HepG2 (cell line): ENCODE data around the gene COL18A1. TPM values are rescaled to one million over a fixed set of nuclear protein-coding genes. Genes with fewer than 3 reads are reported as not detected.

ENCODE experiments used
- AHR ChIP-seq: IDR thresholded peaks from 2 replicates; pipeline ENCODE4 v1.6.1; 2018; ENCODE audit warnings: missing genetic modification reagents, missing compliant biosample characterization
- CAMTA2 ChIP-seq: sonication (generic); formaldehyde crosslinking; IDR thresholded peaks from 2 replicates; pipeline ENCODE4 v1.4.0; 2020; ENCODE audit warnings: mild to moderate bottlenecking, missing genetic modification reagents, borderline replicate concordance
- CREM ChIP-seq, 2 experiments: sonication (generic) in 1 of 2; formaldehyde crosslinking in 1 of 2; IDR thresholded peaks; 2 replicates each; pipeline versions ENCODE4 v1.4.0 to v1.6.1; 2016 to 2020; ENCODE audit warnings: antibody characterized with exemption in 1 of 2, mild to moderate bottlenecking in 1 of 2, missing genetic modification reagents in 1 of 2
- CSRNP1 ChIP-seq: sonication (generic); formaldehyde crosslinking; IDR thresholded peaks from 2 replicates; pipeline ENCODE4 v1.8.1; 2023; ENCODE audit warnings: mild to moderate bottlenecking, missing genetic modification reagents
- FOXK2 ChIP-seq: fragments of 450-650 bp; IDR thresholded peaks from 2 replicates; pipeline ENCODE4 v1.6.1; 2016
- MIXL1 ChIP-seq: IDR thresholded peaks from 2 replicates; pipeline ENCODE4 v1.6.1; 2016
- PCBP2 ChIP-seq: fragments of 200-400 bp; formaldehyde crosslinking; optimal IDR thresholded peaks from 2 replicates; pipeline ENCODE3; 2018; ENCODE audit warnings: low read length, low read depth; ENCODE audit not compliant: poor library complexity, severe bottlenecking
- PHF21A ChIP-seq: sonication (generic); formaldehyde crosslinking; IDR thresholded peaks from 2 replicates; pipeline ENCODE4 v1.5.0; 2020; ENCODE audit warnings: mild to moderate bottlenecking, missing genetic modification reagents
- REST ChIP-seq, 2 experiments: IDR thresholded peaks; 2 replicates each; pipeline ENCODE4 v1.6.1; 2011 to 2012; ENCODE audit warnings: low read length in 2 of 2, borderline replicate concordance in 1 of 2, low read depth in 1 of 2, mild to moderate bottlenecking in 1 of 2, moderate library complexity in 1 of 2
- SIX1 ChIP-seq: sonication (generic); formaldehyde crosslinking; IDR thresholded peaks from 2 replicates; pipeline ENCODE4 v1.4.0; 2020; ENCODE audit warnings: missing genetic modification reagents, borderline replicate concordance
- SKI ChIP-seq: fragments of 450-650 bp; IDR thresholded peaks from one replicate; pipeline ENCODE4 v1.6.1; 2018; ENCODE audit warnings: mild to moderate bottlenecking; ENCODE audit not compliant: partially characterized antibody
- SMAD3 ChIP-seq: sonication (generic); formaldehyde crosslinking; IDR thresholded peaks from 2 replicates; pipeline ENCODE4 v1.4.0; 2020; ENCODE audit warnings: missing genetic modification reagents
- SP140L ChIP-seq: sonication (generic); formaldehyde crosslinking; IDR thresholded peaks from 2 replicates; pipeline ENCODE4 v1.4.0; 2020; ENCODE audit warnings: missing genetic modification reagents, borderline replicate concordance
- TERF1 ChIP-seq: sonication (generic); formaldehyde crosslinking; IDR thresholded peaks from 2 replicates; pipeline ENCODE4 v1.8.0; 2022; ENCODE audit warnings: mild to moderate bottlenecking, missing genetic modification reagents, moderate library complexity
- TGIF2 ChIP-seq: IDR thresholded peaks from 2 replicates; pipeline ENCODE4 v1.6.1; 2016; ENCODE audit warnings: control low read depth, missing compliant biosample characterization
- THAP7 ChIP-seq: sonication (generic); formaldehyde crosslinking; IDR thresholded peaks from 2 replicates; pipeline ENCODE4 v1.8.1; 2023; ENCODE audit warnings: mild to moderate bottlenecking, missing genetic modification reagents
- TRAFD1 ChIP-seq: sonication (generic); formaldehyde crosslinking; IDR thresholded peaks from 2 replicates; pipeline ENCODE4 v1.5.1; 2020; ENCODE audit warnings: missing genetic modification reagents, mild to moderate bottlenecking, borderline replicate concordance
- ZFP36L2 ChIP-seq: sonication (generic); formaldehyde crosslinking; IDR thresholded peaks from 2 replicates; pipeline ENCODE4 v1.4.0; 2020; ENCODE audit warnings: missing genetic modification reagents
- ZNF598 ChIP-seq: sonication (generic); formaldehyde crosslinking; IDR thresholded peaks from 2 replicates; pipeline ENCODE4 v1.5.1; 2020; ENCODE audit warnings: mild to moderate bottlenecking, missing genetic modification reagents, borderline replicate concordance
- ZNF616 ChIP-seq: sonication (generic); formaldehyde crosslinking; IDR thresholded peaks from 2 replicates; pipeline ENCODE4 v1.5.0; 2020; ENCODE audit warnings: low read depth, mild to moderate bottlenecking, missing genetic modification reagents
- polyA plus RNA-seq, 8 experiments: library from polyadenylated mRNA; depleted of rRNA in 3 of 8; stranded (reverse) in 7 of 8; unstranded in 1 of 8; fragments of >200 nt; fragmentation: Illumina TruSeq in 4 of 8; extraction: Trizol in 4 of 8; gene quantifications; 2 replicates each; pipeline versions ENCODE4 v1.2.1 to v1.2.3, GENCODE V29; 2011 to 2016; ENCODE audit warnings: low read depth in 4 of 8, missing spikeins in 1 of 8, mixed read lengths in 1 of 8; ENCODE audit not compliant: insufficient read depth in 1 of 8
- total RNA-seq, 5 experiments: library from RNA; depleted of rRNA; stranded (reverse); fragments of >200 nt; fragmentation: Illumina TruSeq; extraction: Trizol; gene quantifications; 2 replicates each; pipeline ENCODE4 v1.2.3, GENCODE V29; 2016; ENCODE audit warnings: low read depth in 1 of 5

COL18A1 gene
- total and polyA plus RNA-seq, 2 of the 13 experiments (the other 11 are each of a cell fraction or from before 2014, with no cell fraction given): 79.0 to 102 TPM

- TF ChIP-seq CSRNP1 (0 out of 2 replicates have a peak, but pooled peaks have one; percentile 17), CAMTA2 (CRISPR knock-in tag) (no peak), TGIF2 (peak; percentile 80), TERF1 (CRISPR knock-in tag) (no peak), ZNF616 (peak; percentile 77; the same call in 1 of the 2 replicates), PHF21A (CRISPR knock-in tag) (peak; percentile 52; the same call in 1 of the 2 replicates), PCBP2 (no peak), SMAD3 (peak; percentile 76; the same call in 1 of the 2 replicates), AHR (peak; percentile 90; the same call in 1 of the 2 replicates), ZNF598 (CRISPR knock-in tag) (0 out of 2 replicates have a peak, but pooled peaks have one; percentile 35), SIX1 (no peak), FOXK2 (no peak), CREM (IDR thresholded peaks at IDR 0.05) (peak; percentile 38; the same call in 1 of the 2 replicates), CREM (CRISPR knock-in tag; IDR thresholded peaks at IDR 0.05) (no peak), MIXL1 (CRISPR knock-in tag) (0 out of 2 replicates have a peak, but pooled peaks have one; percentile 9), ZFP36L2 (CRISPR knock-in tag) (no peak), THAP7 (CRISPR knock-in tag) (peak; percentile 83; the same call in 1 of the 2 replicates), SKI (peak; percentile 66), SP140L (CRISPR knock-in tag) (no peak), REST (IDR thresholded peaks at IDR 0.05; ENCODE audit: borderline replicate concordance in 1 of 2, low read depth in 1 of 2, low read length in 2 of 2) (no peak), TRAFD1 (no peak)
These were observed 150.8 kb downstream of the COL18A1 start (continued) for GRCh38 chr21:45555557-45556301.
